Lower lobe of right lung (tissue), 2 donors: ENCODE data around the gene SREBF2. TPM values are rescaled to one million over a fixed set of nuclear protein-coding genes. Genes with fewer than 3 reads are reported as not detected.

Source experiments
- ATAC-seq, 2 donors: fragments of 200-7000 bp; cut with Tn5 transposase; one replicate each; pipeline ENCODE4 v1.9.1; 2020 to 2022; ENCODE audit warnings: mild to moderate bottlenecking in 2 of 2, moderate library complexity in 2 of 2
- DNase-seq: peaks from one replicate; pipeline ENCODE4 v3.0.0-alpha.2; 2020
- H3K27ac ChIP-seq: fragments of 200-600 bp; one replicate; pipeline ENCODE4 v1.8.0; 2022
- H3K27me3 ChIP-seq: fragments of 200-600 bp; one replicate; pipeline ENCODE4 v1.8.0; 2022; ENCODE audit warnings: low read depth
- H3K36me3 ChIP-seq: fragments of 200-600 bp; one replicate; pipeline ENCODE4 v1.8.0; 2022; ENCODE audit warnings: mild to moderate bottlenecking
- H3K4me1 ChIP-seq: fragments of 200-600 bp; one replicate; pipeline ENCODE4 v1.8.0; 2022
- H3K4me3 ChIP-seq: fragments of 200-600 bp; one replicate; pipeline ENCODE4 v1.8.0; 2022; ENCODE audit warnings: mild to moderate bottlenecking
- H3K9me3 ChIP-seq: fragments of 200-600 bp; one replicate; pipeline ENCODE4 v1.8.0; 2022
- intact Hi-C: fragments of 100-400 bp; cut with DNase I; formaldehyde crosslinking; loops from one replicate; pipeline ENCODE4 v1.11.0; 2022
- total RNA-seq: library from RNA; stranded (reverse); fragmentation: NEBNext Ultra II Directional; extraction: Animal tissue kit (Norgen Biotek cat#: 25700); gene quantifications from one replicate; pipeline ENCODE4 v1.2.1, GENCODE V29; 2021
- TF ChIP-seq, protein P1 (sequence below): fragments of 200-600 bp; IDR thresholded peaks from one replicate; pipeline ENCODE4 v1.8.0; 2022; ENCODE audit warnings: antibody characterized with exemption, mild to moderate bottlenecking
- donor health status: DM: no; HTN: yes; CAD: no; lungs with severe emphysema.

SREBF2 gene
- total RNA-seq, 1 donor from 2014 or later = 132 TPM

DNA sequence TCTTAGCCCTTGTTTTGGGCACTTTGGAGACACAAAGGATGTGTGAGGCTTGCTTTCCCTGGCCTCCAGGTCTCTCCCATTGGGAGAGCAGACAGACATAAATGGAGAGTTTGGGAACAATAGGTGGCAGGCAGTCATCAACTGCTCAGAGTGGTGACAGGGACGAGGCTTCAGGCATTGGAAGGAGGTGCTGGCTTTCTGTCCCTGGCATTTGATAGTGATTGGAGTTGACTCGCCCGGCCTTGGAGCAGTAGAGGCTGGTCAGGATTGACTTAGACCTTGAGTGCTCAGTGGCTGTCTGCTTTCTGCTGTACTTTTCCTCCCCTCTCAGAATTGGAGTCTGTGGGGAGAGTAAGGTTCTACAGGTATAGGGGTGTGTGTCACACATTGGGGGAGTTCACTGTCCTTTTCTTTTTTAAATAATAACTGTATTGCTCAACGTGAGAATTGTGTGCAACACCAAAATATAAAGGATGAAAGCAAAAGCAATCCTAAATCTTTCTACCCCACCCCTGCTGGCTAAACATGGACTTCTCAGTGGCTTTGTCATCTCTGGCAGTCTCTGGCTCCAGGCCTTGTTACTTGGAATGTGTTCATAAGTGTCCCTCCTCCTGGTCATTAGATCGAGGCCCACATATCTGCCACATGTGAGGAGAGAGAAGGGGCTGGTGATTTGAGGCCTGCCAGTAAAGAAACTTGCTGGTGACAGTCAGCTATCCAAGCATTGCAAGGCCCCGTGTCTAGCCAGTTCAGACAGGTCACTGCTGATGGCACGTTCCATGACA lies 60.9 kb downstream of the SREBF2 start:
- TF ChIP-seq, protein P1, sequence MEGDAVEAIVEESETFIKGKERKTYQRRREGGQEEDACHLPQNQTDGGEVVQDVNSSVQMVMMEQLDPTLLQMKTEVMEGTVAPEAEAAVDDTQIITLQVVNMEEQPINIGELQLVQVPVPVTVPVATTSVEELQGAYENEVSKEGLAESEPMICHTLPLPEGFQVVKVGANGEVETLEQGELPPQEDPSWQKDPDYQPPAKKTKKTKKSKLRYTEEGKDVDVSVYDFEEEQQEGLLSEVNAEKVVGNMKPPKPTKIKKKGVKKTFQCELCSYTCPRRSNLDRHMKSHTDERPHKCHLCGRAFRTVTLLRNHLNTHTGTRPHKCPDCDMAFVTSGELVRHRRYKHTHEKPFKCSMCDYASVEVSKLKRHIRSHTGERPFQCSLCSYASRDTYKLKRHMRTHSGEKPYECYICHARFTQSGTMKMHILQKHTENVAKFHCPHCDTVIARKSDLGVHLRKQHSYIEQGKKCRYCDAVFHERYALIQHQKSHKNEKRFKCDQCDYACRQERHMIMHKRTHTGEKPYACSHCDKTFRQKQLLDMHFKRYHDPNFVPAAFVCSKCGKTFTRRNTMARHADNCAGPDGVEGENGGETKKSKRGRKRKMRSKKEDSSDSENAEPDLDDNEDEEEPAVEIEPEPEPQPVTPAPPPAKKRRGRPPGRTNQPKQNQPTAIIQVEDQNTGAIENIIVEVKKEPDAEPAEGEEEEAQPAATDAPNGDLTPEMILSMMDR = no peak
- no peak for ATAC-seq
- intact Hi-C loops = no loop called here
- Histone ChIP-seq H3K27ac (no peak overlapping the region), H3K4me3 (no peak overlapping the region), H3K4me1 (no peaks in the 10 kb centered on the region), H3K36me3 (peaks cover 96% of the 10 kb centered on the region), H3K27me3 (no peaks in the 10 kb centered on the region), H3K9me3 (no peaks in the 10 kb centered on the region)
- no peak for DNase-seq

DNA sequence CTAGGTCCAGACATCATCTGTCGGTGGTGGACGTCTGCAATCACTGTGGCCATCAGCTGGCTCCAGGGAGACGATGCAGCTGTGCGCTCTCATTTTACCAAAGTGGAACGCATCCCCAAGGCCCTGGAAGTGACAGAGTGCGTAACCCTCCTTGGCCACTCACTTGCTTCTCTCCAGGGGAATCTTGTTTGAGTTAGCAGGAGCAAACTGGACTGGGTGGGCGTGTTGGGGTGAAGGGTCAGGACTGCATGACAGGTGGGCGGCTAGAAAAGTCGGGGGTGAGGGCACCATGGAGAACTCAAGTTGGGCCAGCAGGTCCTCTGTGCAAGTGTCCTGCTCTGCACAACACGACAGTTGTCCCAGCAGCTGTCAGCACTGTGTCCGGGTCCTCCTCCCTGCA lies 65.7 kb downstream of the SREBF2 start:
- Histone ChIP-seq H3K27ac (no peak overlapping the region), H3K27me3 (no peaks in the 10 kb centered on the region), H3K4me3 (no peak overlapping the region), H3K9me3 (no peaks in the 10 kb centered on the region), H3K4me1 (no peaks in the 10 kb centered on the region), H3K36me3 (peaks cover 96% of the 10 kb centered on the region)
- intact Hi-C loops = no loop called here
- ATAC-seq (no peak), DNase-seq (no peak)
- TF ChIP-seq, protein P1 = no peak

DNA sequence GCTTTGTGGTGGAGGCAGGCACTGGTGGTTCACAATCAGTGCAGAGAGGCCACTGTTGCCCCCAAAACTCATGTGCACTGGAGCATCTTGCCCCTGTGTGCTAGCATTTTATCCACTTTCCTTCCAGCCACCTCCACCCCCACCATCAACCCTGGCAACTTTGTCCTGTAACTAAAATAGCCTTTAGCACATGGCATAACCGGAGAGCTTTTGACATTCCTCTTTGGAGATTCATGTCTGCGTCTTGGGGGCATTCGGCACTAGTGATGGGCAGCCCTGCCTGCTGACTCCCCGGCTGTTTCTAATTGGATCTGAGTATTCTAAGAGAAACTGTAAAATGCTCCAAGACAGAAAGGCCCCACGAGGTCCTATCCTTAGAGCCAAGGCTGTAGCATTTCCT lies 66.2 kb downstream of the SREBF2 start:
- Histone ChIP-seq H3K4me3 (no peak overlapping the region), H3K36me3 (peaks cover 96% of the 10 kb centered on the region), H3K27me3 (no peaks in the 10 kb centered on the region), H3K27ac (no peak overlapping the region), H3K4me1 (no peaks in the 10 kb centered on the region), H3K9me3 (no peaks in the 10 kb centered on the region)
- ATAC-seq = no peak
- intact Hi-C loops = no loop called here
- TF ChIP-seq, protein P1 = no peak
- no peak for DNase-seq

DNA sequence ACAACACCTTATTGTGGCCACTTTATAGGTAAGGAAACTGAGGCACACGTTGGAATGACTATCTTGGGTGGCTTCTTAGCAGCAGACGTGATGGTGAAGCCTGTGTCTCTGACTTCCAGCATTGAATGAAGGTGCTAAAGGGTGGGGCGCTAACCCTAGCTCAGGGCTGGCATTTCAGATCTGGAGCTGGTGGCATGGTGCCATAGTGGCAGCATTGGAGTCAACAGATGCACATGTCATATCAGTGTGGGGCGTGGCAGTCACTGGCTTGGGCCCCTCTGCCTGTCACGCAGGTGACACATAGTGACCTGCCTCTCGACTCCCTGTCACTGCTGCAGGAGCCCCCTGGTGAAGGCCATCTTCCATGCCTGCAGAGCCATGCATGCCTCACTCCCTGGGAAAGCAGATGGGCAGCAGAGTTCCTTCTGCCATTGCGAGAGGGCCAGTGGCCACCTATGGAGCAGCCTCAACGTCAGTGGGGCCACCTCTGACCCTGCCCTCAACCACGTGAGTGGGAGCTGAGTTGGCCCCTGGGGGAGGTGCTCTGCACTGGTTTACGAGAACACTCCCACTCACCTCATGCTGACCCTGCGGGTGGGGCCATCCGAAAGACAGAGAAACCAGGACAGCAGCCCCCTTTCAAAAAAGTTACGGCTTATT lies 67.2 kb downstream of the SREBF2 start:
- Histone ChIP-seq H3K4me3 (no peak overlapping the region), H3K4me1 (no peaks in the 10 kb centered on the region), H3K36me3 (peaks cover 97% of the 10 kb centered on the region), H3K27me3 (no peaks in the 10 kb centered on the region), H3K27ac (no peak overlapping the region), H3K9me3 (no peaks in the 10 kb centered on the region)
- TF ChIP-seq, protein P1 = no peak
- DNase-seq = peak; percentile 28
- intact Hi-C loops = no loop called here
- no peak for ATAC-seq

DNA sequence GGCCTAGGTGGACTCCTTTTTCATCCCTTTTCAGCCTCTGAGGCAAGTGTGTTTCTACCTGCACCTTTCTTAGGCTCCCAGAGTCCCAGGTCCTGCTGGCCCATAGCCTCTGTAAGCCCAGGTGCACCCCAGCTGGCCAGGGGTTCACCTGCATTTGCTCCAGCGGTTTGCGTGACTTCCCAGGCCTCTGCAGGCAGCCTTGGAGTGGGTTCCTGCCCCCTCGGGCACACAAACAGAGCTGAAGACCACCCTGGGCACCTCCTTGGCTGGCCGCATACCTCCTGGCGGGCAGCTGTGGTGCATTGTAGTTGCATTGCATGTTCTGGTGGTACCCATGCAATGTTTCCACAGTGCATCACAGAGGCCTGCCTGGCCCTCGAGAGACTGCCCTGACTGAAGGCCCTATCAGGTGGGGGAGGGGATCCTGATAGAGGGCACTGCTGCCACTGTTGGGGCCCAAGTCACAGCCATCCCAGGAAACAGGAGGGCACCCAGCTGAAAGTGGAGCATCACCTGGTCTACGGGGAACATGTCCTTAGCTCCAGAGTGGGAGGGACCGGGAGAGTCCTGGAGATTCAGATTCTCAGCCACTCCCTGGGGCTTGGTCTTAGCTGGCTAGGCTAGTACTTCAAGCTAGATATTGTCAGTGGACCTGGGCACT lies 67.9 kb downstream of the SREBF2 start:
- intact Hi-C loops = no loop called here
- Histone ChIP-seq H3K9me3 (no peaks in the 10 kb centered on the region), H3K4me3 (no peak overlapping the region), H3K36me3 (peaks cover 97% of the 10 kb centered on the region), H3K4me1 (no peaks in the 10 kb centered on the region), H3K27ac (no peak overlapping the region), H3K27me3 (no peaks in the 10 kb centered on the region)
- ATAC-seq (no peak), DNase-seq (peak; percentile 25)
- TF ChIP-seq, protein P1 = no peak
